ENCODE measurements around the gene SIN3A.
"Not testable (repeated sequence)": the region's sequence is repeated elsewhere in the genome, so short reads cannot be mapped to it uniquely, and the experiment has no call there.

The SIN3A gene

DNA sequence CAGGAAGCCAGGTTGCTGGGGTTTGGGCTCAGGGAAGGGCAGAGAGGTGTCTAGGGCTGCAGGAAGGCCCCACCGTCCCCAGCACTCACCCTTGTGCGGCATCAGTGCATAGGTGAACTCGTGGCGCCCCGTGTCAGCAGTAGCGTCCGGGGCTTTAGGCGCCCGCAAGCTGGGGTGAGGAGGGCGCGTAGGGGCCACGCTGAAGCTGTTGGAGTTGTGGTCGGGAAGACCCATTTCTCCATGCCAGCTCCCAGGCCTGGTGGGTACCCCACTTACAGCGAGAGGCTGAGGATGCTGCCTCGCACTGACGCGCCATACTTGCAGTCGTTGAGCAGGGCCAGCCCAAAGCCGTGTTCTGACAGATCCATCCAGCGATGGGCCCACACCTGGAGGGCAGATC is 95.0 kb downstream of the SIN3A start:
- no peak for DNase-seq (ENCODE audit: low read depth)

DNA sequence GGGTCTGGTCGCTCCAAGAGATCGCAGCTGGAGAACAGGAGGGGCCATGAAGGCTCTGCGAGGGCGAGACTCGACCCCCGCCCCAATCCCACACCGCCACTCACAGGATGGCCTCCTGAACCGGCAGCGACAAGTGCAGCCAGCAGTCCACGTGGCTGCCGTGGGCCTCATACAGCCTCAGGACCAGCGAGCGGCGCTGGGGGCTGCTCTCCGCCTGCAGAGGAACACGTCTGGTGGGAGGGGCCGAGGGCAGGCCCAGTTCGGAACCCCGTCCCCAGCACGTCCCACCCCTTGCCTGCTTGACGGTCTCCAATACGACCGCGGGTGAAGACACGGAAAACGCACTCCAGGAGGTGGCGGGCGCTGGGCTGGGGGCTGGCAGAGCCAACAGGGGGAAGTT is 95.5 kb downstream of the SIN3A start:
- no peak for DNase-seq (ENCODE audit: low read depth)

DNA sequence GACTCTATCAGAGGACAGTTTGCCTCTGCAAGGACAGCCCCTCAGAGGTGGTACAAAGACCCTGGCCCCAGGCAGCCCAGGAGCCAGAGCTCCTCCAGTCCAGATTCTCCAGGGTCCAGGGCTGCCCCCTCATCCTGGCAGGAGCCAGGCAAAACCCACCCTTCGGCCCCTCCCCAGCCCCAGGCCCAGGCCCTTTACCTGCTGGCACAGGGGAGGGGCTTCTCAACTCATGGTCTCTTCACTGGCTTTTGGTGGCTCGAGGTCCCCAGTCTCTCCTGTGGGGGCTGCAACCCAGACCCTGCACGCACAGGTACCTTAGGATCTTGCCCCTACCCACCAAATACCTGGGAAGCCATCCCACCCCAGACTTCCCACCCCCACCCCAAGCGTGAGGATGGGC is 96.1 kb downstream of the SIN3A start:
- no peak for DNase-seq (ENCODE audit: low read depth)

DNA sequence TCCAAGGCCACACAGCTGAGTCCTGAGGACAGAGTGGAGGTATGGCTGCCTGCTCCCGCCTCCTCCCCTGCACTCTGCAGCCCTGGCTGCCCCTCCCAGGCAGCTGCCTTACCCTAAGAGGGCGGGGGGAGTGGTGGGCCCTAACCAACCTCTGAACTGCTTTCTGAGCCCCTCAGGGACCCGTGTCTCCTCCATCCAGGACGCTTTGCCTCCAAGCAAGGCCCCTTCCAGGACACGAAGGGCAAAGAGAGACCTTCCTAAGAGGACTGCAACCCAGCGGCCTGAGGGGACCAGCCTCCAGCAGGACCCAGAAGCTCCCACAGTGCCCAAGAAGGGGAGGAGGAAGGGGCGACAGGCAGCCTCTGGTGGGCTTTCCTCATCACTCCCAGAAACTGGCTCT is 97.0 kb downstream of the SIN3A start:
- no peak for DNase-seq (ENCODE audit: low read depth)

DNA sequence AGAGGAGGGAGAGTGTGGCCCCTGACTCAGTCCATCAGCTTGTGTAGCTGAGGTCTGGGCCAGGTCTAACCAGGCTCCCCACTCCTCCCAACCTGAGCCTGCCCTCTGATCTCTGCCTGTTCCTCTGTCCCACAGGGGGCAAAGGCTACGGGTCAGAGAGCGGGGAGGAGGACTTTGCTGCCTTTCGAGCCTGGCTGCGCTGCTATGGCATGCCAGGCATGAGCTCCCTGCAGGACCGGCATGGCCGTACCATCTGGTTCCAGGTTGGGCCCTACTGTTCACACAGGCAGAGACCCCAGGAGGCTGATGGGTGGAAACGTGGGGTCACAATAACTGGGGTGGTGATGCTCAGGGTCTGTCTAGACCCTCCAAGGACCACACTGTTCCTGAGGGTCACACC is 97.9 kb downstream of the SIN3A start:
- no peak for DNase-seq (ENCODE audit: low read depth)

DNA sequence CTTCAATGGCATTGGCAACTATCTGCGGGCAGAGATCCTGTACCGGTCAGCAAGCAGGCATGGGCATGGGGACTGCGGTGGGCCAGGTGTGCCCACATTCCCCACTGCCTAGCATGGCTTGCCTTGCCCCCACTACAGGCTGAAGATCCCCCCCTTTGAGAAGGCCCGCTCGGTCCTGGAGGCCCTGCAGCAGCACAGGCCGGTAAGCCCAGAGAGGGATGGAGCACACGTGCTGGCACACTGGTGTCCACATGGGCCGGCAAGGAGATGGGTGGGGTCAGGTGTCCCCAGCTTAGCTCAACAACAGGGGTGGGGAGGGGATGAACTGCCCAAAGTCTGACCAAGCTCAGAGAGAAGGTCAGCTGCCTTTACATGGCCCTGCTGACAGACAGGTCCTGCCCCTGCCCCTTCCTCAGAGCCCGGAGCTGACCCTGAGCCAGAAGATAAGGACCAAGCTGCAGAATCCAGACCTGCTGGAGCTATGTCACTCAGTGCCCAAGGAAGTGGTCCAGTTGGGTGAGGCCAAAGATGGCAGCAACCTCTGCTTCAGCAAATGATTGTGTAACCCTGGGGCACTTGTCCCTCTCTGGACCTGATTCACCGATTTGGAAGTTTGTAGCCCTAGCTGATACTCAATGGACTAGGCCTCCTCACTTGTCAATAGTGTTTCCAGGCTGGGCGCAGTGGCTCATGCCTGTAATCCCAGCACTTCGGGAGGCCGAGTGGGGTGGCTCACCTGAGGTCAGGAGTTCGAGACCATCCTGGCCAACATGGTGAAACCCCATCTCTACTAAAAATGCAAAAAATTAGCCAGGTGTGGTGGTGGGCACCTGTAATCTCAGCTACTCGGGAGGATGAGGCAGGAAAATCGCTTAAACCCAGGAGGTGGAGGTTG is 99.1 kb downstream of the SIN3A start:
- DNase-seq (ENCODE audit: low read depth) = no peak

DNA sequence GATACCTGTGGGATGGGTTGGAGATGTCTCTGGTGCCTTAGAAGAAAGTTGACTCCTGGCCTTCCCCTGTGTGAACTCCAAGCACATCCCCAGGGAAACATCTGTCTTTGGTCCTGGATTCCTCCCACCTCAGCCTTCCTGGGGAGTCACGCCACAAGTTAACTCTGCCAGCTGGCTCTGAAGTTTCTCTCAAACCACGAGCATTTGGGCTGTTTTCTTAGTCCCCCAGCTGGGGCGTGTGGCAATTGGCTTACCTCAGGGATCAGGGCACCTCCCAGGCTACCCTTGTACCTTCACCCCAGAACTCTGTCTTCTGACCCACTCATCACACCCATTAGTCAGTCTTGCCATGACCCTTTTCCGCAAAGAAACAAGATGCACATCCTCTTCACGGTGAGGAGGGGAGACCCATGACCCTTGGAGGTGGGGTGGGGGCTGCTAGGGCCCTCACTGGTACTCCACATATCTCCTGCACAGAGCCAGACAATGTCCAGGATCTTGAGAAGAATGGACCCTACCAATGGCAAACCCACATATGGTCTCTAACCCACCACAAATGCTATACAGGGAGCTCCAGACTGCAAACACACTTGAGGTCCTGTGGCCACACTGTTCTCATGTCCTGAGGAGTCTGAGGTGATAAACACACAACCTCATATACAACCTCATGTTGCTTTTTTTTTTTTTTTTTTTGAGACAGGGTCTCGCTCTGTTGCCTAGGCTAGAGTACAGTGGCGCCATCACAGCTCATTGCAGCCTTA is 100.7 kb downstream of the SIN3A start:
- no peak for DNase-seq (ENCODE audit: low read depth)

DNA sequence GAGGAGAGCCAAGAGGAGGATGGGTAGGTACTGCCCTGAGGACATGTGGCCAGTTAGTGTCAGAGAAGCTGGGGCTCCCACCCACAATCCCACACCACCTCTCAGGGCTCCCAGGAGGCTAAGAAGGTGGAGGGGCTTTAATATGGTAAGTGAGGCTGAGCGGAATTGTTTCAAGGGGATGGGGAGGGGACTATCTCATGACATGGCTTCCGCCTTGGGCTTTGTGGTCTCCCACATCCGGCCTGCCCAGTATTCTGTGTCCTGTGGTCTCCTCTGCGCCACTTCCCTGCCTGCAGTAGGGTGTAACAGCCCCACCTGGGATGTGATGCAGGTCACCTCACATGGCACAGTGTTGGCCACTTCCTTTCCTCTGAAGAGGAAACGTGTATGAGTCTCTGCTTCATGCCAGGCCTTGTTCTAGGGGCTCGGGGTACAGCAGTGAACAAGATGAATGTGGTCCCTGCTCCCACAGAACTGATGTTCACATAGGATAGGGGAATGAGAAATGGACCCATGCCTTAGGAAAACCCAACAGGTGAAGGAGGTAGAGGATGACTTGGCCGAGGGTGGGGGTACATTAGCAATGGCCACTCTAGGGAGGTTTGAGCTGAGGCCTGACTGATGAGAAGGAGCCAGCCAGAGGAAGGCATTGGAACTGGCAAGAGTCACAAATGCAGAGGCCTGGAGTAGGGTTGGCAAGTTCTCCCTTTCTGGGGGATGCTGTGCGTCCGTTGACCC is 101.5 kb downstream of the SIN3A start:
- DNase-seq (ENCODE audit: low read depth) = peak; percentile 66

DNA sequence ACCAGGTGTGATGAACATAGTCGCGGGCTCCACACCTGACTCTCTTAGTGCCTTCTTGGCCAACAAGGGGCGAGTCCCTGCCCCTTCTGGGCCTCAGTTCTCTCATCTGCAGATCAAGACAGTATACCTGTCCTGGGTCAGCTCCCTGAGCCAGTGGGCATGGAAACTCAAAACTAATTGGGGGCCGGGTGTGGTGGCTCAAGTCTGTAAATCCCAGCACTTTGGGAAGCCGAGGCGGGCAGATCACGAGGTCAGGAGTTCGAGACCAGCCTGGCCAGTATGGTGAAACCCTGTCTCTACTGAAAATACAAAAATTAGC is 102.2 kb downstream of the SIN3A start:
- not testable (repeated sequence) for DNase-seq (ENCODE audit: low read depth)

DNA sequence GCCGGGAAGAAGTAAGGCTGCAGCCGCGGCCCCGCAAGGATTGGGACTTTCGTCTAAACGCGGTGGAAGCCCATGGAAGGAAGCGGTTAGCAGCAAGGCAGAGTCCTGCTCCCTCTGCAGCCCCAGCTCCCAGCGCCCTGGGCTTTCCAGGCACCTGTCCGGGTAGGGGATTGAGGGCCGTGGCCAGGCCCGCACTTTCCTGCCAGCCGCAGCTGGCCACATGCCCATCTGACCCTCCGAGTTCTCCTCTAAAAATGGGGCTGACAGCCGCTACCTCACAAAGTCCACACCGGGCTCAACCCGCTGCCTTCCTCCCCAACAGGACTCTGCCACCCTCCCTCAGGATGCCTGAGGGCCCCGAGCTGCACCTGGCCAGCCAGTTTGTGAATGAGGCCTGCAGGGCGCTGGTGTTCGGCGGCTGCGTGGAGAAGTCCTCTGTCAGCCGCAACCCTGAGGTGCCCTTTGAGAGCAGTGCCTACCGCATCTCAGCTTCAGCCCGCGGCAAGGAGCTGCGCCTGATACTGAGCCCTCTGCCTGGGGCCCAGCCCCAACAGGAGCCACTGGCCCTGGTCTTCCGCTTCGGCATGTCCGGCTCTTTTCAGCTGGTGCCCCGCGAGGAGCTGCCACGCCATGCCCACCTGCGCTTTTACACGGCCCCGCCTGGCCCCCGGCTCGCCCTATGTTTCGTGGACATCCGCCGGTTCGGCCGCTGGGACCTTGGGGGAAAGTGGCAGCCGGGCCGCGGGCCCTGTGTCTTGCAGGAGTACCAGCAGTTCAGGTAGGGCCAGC is 102.7 kb downstream of the SIN3A start:
- no peak for DNase-seq (ENCODE audit: low read depth)

DNA sequence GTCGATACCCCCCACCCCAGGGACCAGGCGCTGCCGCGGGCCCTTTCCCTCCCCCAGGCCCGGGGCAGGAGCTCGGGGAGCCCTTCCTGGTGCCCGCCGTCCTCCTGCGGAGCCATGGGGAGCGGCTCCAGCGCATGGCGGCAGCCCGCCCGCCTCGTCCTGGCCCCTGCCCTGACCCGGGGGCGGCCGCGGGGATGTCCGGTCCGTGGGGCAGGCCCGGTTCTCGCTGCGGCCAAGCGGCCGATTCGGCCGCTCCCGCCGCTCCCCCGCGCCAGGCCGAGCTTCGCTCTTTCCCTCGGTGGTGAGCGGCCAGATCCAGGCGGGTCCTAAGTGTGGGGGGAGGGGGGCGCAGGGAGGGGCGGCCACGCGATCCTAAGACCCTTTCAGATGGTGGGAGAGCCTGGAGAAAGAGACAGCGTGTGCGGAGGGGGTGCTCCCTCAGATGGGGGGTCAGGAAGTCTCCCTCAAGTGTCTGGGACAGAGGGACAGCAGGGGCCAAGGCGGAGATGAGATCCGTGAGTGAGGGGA is 103.4 kb downstream of the SIN3A start:
- no peak for DNase-seq (ENCODE audit: low read depth)

DNA sequence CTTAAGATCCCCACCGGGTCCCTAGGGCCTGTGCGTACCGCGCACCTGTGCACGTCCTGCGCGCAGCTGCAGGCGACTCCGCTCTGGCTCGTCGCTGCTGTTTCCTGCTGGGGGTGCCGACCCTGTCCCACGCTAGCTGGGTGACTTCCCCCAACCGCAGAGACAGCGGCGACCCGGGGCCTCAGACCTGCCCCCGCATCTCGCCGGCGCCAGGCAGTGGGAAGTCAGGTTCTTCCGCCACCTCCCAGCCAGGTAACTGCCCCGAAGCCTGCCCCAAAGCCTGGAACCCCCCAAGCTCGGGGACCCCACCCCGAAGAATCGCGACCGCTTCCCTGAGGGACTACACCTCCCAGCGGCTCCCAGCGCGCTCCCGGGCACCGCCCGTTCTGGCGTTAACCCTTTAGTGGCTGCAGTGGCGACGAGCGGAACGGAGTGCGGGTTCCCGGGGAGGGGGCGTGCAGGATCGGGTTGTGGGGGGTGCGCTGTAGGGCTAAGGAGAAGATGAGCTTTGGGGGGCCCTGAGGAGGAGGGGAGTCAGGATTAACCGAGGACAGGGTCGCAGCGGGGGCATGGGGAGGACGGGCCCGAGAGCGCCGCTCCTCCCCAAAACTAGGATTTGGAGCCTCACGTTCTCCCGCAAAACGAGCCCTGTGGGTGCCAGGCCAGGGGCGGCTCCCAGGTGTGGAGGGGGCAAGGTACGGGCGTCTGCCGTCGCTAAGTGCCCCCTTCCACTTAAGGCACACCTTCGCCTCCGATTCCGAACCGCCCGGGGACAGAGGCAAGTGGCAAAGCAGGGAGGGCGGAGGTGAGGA is 104.1 kb downstream of the SIN3A start:
- DNase-seq (ENCODE audit: low read depth) = peak; percentile 43

DNA sequence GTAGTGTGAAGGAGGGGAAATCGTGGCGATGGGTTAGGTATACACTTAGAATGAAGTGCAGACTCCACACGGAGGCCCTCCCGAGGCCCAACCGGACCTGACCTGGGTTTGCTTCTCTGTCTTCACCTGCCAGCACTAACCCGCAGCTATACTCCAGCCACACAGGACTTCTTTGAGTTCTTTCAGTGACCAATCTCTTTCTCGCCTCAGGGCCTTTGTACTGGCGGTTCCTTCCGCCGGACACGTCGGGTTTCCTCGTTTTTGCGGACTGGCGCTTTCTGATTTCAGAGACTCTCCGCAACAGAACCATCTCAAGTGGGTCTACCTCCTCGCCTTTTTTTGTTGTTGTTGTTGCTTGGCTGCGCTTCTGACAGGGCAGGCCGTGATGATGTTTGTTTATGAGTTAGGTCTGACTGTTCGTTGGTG is 104.7 kb downstream of the SIN3A start, which contains the start of gene NEIL1:
NEIL1 (plus strand) TSS at position 244 of the 426 bp plus-strand sequence. CDS start 1,867 bp downstream, outside the sequence.
- no peak for DNase-seq (ENCODE audit: low read depth)

DNA sequence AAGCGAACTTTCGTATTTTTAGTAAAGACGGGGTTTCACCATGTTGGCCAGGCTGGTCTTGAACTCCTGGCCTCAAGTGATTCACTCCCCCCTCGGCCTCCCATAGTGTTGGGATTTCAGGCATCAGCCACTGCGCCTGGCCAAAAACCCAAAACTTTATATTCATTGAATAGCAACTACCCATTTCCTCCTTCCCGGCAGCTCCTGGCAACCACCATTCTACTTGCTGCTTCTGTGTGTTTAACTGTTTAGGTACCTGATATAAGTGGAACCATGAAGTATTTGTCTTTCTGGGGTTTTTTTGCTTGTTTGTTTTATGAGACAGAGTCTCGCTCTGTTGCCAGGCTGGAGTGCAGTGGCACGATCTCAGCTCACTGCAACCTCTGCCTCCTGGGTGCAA is 107.5 kb downstream of the SIN3A start:
- DNase-seq (ENCODE audit: low read depth) = not testable (repeated sequence)

DNA sequence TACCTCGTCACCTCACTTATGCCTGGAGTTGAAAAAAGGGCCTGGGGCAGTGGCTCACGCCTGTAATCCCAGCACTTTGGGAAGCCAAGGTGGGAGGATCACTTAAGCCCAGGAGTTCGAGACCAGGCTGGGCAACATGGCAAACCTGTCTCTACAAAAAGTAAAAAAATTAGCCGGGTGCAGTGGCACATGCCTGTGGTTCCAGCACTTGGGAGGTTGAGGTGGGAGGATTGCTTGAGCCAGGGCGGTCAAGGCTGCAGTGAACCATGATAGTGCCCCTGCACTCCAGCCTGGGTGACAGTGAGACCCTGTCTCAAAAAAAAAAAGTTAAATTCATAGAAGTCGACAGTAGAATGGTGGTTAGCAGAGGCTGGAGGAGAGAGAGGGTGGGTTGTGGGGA is 109.3 kb downstream of the SIN3A start:
- DNase-seq (ENCODE audit: low read depth) = no peak

DNA sequence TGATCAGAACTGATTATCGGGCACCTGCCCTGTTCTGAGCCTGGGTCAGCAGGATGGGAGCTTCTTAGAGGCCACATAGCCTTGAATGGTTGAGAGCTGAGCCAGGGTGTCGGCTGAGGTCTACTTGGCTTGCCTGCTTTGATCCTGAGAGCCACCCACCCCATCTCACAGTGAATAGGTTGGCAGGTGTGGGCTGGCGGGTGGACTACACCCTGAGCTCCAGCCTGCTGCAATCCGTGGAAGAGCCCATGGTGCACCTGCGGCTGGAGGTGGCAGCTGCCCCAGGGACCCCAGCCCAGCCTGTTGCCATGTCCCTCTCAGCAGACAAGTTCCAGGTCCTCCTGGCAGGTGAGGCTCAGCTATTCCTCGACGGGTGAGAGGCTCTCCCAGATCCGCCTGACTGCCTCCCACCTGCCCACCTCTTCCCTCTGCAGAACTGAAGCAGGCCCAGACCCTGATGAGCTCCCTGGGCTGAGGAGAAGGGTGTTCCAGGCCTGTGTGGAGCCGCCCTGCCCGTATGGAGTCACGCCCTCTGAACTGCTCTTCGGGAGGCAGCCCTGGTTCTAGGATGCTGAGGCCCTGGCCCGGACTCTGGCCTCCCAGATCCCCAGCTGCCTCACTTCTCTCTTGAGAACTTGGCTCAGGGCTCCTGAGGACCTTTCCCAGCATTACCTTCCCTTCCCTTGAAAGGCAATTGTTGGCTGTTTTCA is 111.8 kb downstream of the SIN3A start:
- DNase-seq (ENCODE audit: low read depth) = no peak

DNA sequence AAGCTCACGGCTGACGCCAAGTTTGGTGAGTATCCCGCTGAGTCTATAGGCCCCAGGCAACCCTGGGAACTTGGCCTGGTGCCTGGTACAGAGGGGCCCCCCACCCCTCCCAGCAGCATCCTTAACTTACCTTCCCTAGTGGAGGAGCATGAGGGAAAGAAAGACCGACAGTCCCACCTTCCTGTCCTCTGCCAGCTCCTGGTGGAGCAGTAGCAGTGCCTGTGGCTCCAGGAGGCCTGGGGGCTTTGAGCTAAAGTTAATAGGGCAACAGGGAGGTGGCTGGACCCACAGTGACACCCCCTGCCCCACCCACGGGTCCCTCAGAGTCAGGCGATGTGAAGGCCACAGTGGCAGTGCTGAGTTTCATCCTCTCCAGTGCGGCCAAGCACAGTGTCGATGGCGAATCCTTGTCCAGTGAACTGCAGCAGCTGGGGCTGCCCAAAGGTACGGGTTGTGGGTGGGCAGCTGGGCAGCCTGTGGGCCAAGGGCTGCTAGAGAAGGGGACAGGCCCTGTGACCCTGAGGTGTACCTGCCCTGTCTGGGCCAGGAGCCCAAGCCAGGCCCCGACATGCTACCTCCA is 112.7 kb downstream of the SIN3A start:
- DNase-seq (ENCODE audit: low read depth) = no peak

DNA sequence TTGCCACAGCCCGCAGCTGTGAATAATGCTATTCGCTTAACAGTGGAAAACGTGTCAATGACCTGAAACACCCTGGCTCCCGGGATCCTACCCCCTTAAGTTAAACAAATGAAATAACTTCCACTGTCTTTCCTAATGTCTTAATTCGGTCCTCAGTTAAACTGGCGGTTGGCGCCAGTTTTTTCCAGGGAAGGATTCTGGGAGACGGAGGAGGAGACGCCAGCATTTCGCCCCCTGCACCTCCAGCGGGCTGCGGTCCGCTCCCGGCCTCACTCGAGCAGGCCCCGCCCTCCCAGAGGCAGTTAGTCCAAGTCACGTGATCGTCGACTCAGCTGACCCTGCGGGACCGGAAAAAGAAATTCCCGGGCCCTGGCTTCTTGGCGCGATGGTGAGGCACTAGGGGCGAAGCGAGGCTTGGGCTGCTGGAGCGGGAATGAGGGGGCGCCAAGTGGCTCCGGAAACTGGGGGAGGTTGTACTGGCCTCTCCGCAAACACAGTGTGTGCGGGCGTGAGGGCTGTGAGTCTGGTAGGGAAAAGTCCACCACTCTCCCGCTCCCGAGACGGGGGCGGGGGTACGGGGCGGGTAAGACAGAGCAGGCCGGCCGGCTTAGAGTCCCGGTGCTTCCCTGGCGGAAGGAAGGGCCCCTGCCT is 115.7 kb downstream of the SIN3A start, which contains the start of gene COMMD4:
COMMD4 (plus strand) TSS at position 359 of the 651 bp plus-strand sequence; CDS start at position 386, 27 bp downstream.
- peak; percentile 58 for DNase-seq (ENCODE audit: low read depth)

DNA sequence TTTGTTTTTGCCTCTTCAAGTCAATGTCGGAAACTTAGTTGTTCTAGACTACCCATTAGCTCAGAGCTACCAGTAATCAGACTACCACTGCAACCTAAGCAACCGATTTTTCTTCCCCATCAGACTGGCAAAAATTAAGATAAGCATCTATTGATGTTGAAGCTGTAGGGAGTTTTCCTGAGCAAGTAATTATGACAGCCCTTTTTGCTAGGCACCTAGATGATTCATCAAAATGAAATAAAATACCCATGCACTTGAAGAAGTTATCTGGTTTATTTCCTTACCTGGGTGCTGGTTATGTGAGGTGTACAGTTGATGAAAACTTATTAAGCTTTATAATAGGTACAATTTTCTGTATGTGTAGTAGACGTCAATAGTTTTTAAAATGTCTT is 116.2 kb downstream of the SIN3A start:
- no peak for DNase-seq (ENCODE audit: low read depth)
